HG03460 (cell line): ENCODE data around the gene SERPINA6.
"Not testable (repeated sequence)": the region's sequence is repeated elsewhere in the genome, so short reads cannot be mapped to it uniquely, and the experiment has no call there.

Experiments
- ATAC-seq: cut with Tn5 transposase; IDR thresholded peaks from one replicate; pipeline ENCODE4 v1.9.1; 2021; ENCODE audit not compliant: unreplicated experiment

The SERPINA6 gene

GRCh38 chr14:94330432-94330831 is 7.3 kb upstream of the SERPINA6 start:
- no peak for ATAC-seq

- ATAC-seq = no peak
These were observed 6.7 kb upstream of the SERPINA6 start for GRCh38 chr14:94329857-94330256.

- ATAC-seq = no peak
These were observed 5.1 kb upstream of the SERPINA6 start for GRCh38 chr14:94328196-94328595.

- ATAC-seq = no peak
These were observed 1.5 kb downstream of the SERPINA6 start for GRCh38 chr14:94321421-94322271.

- no peak for ATAC-seq
These were observed 2.9 kb downstream of the SERPINA6 start for GRCh38 chr14:94320243-94320642.

- no peak for ATAC-seq
These were observed 5.9 kb downstream of the SERPINA6 start for GRCh38 chr14:94317259-94317658.

GRCh38 chr14:94316692-94317091 is 6.4 kb downstream of the SERPINA6 start:
- no peak for ATAC-seq

- no peak for ATAC-seq
These were observed 8.2 kb downstream of the SERPINA6 start for GRCh38 chr14:94314890-94315289.

GRCh38 chr14:94313991-94314655 is 9.0 kb downstream of the SERPINA6 start:
- ATAC-seq = no peak

GRCh38 chr14:94312481-94313246 is 10.5 kb downstream of the SERPINA6 start:
- no peak for ATAC-seq

- ATAC-seq = no peak
These were observed 12.9 kb downstream of the SERPINA6 start for GRCh38 chr14:94310248-94310647.

- no peak for ATAC-seq
These were observed 13.4 kb downstream of the SERPINA6 start for GRCh38 chr14:94309721-94310120.

- ATAC-seq = no peak
These were observed 15.6 kb downstream of the SERPINA6 start for GRCh38 chr14:94307410-94307992.

GRCh38 chr14:94306047-94306978 is 16.8 kb downstream of the SERPINA6 start:
- ATAC-seq = no peak

GRCh38 chr14:94305620-94306019 is 17.5 kb downstream of the SERPINA6 start:
- no peak for ATAC-seq

GRCh38 chr14:94304243-94304642 is 18.9 kb downstream of the SERPINA6 start:
- ATAC-seq = no peak

GRCh38 chr14:94303111-94303510 is 20.0 kb downstream of the SERPINA6 start:
- no peak for ATAC-seq

GRCh38 chr14:94298130-94298529 is 25.0 kb downstream of the SERPINA6 start:
- no peak for ATAC-seq

GRCh38 chr14:94296181-94296545 is 27.0 kb downstream of the SERPINA6 start:
- not testable (repeated sequence) for ATAC-seq
